Endothelial cell of umbilical vein (primary cell): ENCODE results near the gene CTSC. TPM values are rescaled to one million over a fixed set of nuclear protein-coding genes. Genes with fewer than 3 reads are reported as not detected.

ENCODE experiments used
- BruUV-seq: library from RNA; stranded (reverse); fragments of 400-500 nt; replicated peaks from 2 replicates; lab custom pipeline; 2021; lab: Mats Ljungman, UMichigan
- CTCF ChIA-PET: fragments of 300-600, 350-600 bp; sonication (Branson Sonifier 250); formaldehyde crosslinking; loops from one replicate; lab custom pipeline; 2021; ENCODE audit warnings: antibody characterized with exemption, inconsistent platforms; lab: Charles Lee
- POLR2A ChIA-PET: fragments of 300-600, 350-600 bp; sonication (Branson Sonifier 250); formaldehyde crosslinking; loops from one replicate; lab custom pipeline; 2021; ENCODE audit warnings: antibody characterized with exemption, inconsistent platforms; lab: Charles Lee
- DNase-seq: peaks from one replicate; pipeline ENCODE4 v3.0.0-alpha.2; 2011; ENCODE audit warnings: low read depth, low spot score
- FAIRE-seq: peaks from 2 replicates; lab custom pipeline; 2011; peaks lifted over from hg19 to GRCh38; lab: Jason Lieb, UNC
- H2AFZ ChIP-seq: 2 replicates; pipeline ENCODE4 v1.6.0; 2012; ENCODE audit warnings: low read depth, low read length, control low read depth, inconsistent platforms
- H3K27ac ChIP-seq: 2 replicates; pipeline ENCODE4 v1.5.1; 2011; ENCODE audit warnings: low read depth, mild to moderate bottlenecking, control low read depth, low read length, moderate library complexity; ENCODE audit not compliant: insufficient read depth
- H3K27me3 ChIP-seq, 2 experiments: 2 replicates each; pipeline versions ENCODE4 v1.6.0 to v1.6.1; 2011; ENCODE audit warnings: low read length in 2 of 2, mixed read lengths in 1 of 2; ENCODE audit not compliant: control insufficient read depth in 2 of 2, insufficient read depth in 2 of 2
- H3K36me3 ChIP-seq, 2 experiments: 2 replicates in 1 of 2; 3 replicates in 1 of 2; pipeline ENCODE4 v1.5.1; 2011; ENCODE audit warnings: low read length in 2 of 2, mild to moderate bottlenecking in 1 of 2, moderate library complexity in 1 of 2; ENCODE audit not compliant: control insufficient read depth in 2 of 2, insufficient read depth in 2 of 2; ENCODE audit errors: extremely low read depth in 1 of 2
- H3K4me1 ChIP-seq: 3 replicates; pipeline ENCODE4 v1.5.1; 2011; ENCODE audit warnings: mild to moderate bottlenecking, low read length; ENCODE audit not compliant: control insufficient read depth, insufficient read depth; ENCODE audit errors: extremely low read depth
- H3K4me2 ChIP-seq: 2 replicates; pipeline ENCODE4 v1.6.1; 2011; ENCODE audit warnings: low read length, control low read depth, mixed read lengths; ENCODE audit not compliant: insufficient read depth
- H3K4me3 ChIP-seq, 3 experiments: fragments of 200-600 bp in 1 of 3; sonication (generic), shearing (Covaris generic) in 1 of 3; replicated peaks in 1 of 3; 2 replicates each; pipeline ENCODE4 v1.5.1; 2011 to 2016; ENCODE audit warnings: control low read depth in 3 of 3, low read length in 3 of 3, mild to moderate bottlenecking in 2 of 3, inconsistent platforms in 1 of 3, low read depth in 1 of 3, moderate library complexity in 1 of 3; ENCODE audit not compliant: insufficient read depth in 1 of 3
- H3K79me2 ChIP-seq: 2 replicates; pipeline ENCODE4 v1.6.0; 2012; ENCODE audit warnings: low read length, inconsistent platforms; ENCODE audit not compliant: control insufficient read depth, insufficient read depth
- H3K9ac ChIP-seq: replicated peaks from 2 replicates; pipeline ENCODE3; 2011; ENCODE audit warnings: low read length, control low read depth; ENCODE audit not compliant: insufficient read depth; ENCODE audit errors: extremely low read depth
- H3K9me1 ChIP-seq: replicated peaks from 3 replicates; pipeline ENCODE4 v1.6.0; 2011; ENCODE audit warnings: mild to moderate bottlenecking, low read length; ENCODE audit not compliant: control insufficient read depth, insufficient read depth; ENCODE audit errors: extremely low read depth
- H3K9me3 ChIP-seq: replicated peaks from 2 replicates; pipeline ENCODE4 v1.5.1; 2012; ENCODE audit warnings: low read length, inconsistent platforms; ENCODE audit not compliant: control insufficient read depth, insufficient read depth
- H4K20me1 ChIP-seq: replicated peaks from 2 replicates; pipeline ENCODE3; 2011; ENCODE audit warnings: mild to moderate bottlenecking, low read length; ENCODE audit not compliant: control insufficient read depth, insufficient read depth; ENCODE audit errors: extremely low read depth
- CTCF ChIP-seq, 2 donors: IDR thresholded peaks; 1 replicate in 1 of 2; 2 replicates in 1 of 2; pipeline ENCODE4 v1.5.1; 2011; ENCODE audit warnings: low read length in 2 of 2, mild to moderate bottlenecking in 2 of 2, moderate library complexity in 2 of 2, control low read depth in 1 of 2, inconsistent platforms in 1 of 2, low read depth in 1 of 2; ENCODE audit not compliant: insufficient read depth in 1 of 2; ENCODE audit errors: extremely low read depth in 1 of 2
- GATA2 ChIP-seq: IDR thresholded peaks from 2 replicates; pipeline ENCODE4 v1.7.0; 2011; ENCODE audit warnings: low read depth, mild to moderate bottlenecking, moderate library complexity, mixed read lengths, low read length; ENCODE audit not compliant: insufficient read length, insufficient read depth
- POLR2A ChIP-seq: IDR thresholded peaks from 2 replicates; pipeline ENCODE4 v1.6.1; 2012; ENCODE audit warnings: low read depth, mild to moderate bottlenecking, control low read depth, low read length
- POLR2AphosphoS5 ChIP-seq: IDR thresholded peaks from 2 replicates; pipeline ENCODE4 v1.6.1; 2012; ENCODE audit warnings: low read depth, mild to moderate bottlenecking, control low read depth, low read length, moderate library complexity; ENCODE audit not compliant: insufficient read depth
- dilution Hi-C: fragments of 300-500 bp; cut with MboI; formaldehyde crosslinking; loops from one replicate; pipeline ENCODE4 v1.15.0; 2019; ENCODE audit warnings: low sequenced_read_pairs; ENCODE audit not compliant: extremely low pct_ligation_motif_present
- intact Hi-C: fragments of 100-400 bp; cut with micrococcal nuclease; formaldehyde crosslinking; loops from one replicate; pipeline ENCODE4 v1.10.0; 2022
- polyA plus RNA-seq, 4 experiments: library from polyadenylated mRNA; depleted of rRNA in 3 of 4; stranded (reverse) in 3 of 4; unstranded in 1 of 4; fragments of >200 nt; gene quantifications; 2 replicates each; pipeline versions ENCODE4 v1.2.1 to v1.2.3, GENCODE V29; 2011 to 2012; ENCODE audit warnings: missing spikeins in 1 of 4
- total RNA-seq: library from RNA; stranded (reverse); gene quantifications from 2 replicates; pipeline ENCODE4 v1.2.3, GENCODE V29; 2021

Gene CTSC
- total and polyA plus RNA-seq, 2 donors (not counting 3 experiments of a cell fraction or from before 2014, with no cell fraction given), result 130 to 186 TPM

- ChIA-PET POLR2A (no interaction called here), CTCF (interaction anchor here (3.1 kb wide), 1 partner anchor 10 kb away, joined by 14 read pairs; the partner anchor contains the start of gene CTSC)
- no peak for FAIRE-seq
- no peak overlapping the region for H3K4me3 ChIP-seq
- no peaks in the 10 kb centered on the region for H4K20me1 ChIP-seq
- intact Hi-C loops, result no loop called here
- H3K36me3 ChIP-seq, result peaks cover 7 to 18% of the 10 kb centered on the region in 2 experiments
- no peak overlapping the region for H3K27ac ChIP-seq
- dilution Hi-C loops, result no loop called here
- H3K4me2 ChIP-seq, result no peak overlapping the region
- H3K9ac ChIP-seq, result no peak overlapping the region
- no TSS peak for BruUV-seq
- no peaks in the 10 kb centered on the region for H3K27me3 ChIP-seq
- TF ChIP-seq GATA2 (no peak), POLR2A (no peak), POLR2AphosphoS5 (no peak)
- H2AFZ ChIP-seq, result no peak overlapping the region
- no peak for DNase-seq
- H3K9me1 ChIP-seq, result no peaks in the 10 kb centered on the region
- peaks cover 17% of the 10 kb centered on the region for H3K4me1 ChIP-seq
- no peaks in the 10 kb centered on the region for H3K9me3 ChIP-seq
- H3K79me2 ChIP-seq, result peaks cover 47% of the 10 kb centered on the region
These were observed 10.5 kb downstream of the CTSC start for GRCh38 chr11:88327061-88327460.

GRCh38 chr11:88326099-88326498 lies 11.4 kb downstream of the CTSC start:
- H3K36me3 ChIP-seq, result peaks cover 3 to 16% of the 10 kb centered on the region in 2 experiments
- H3K4me1 ChIP-seq, result peaks cover 17% of the 10 kb centered on the region
- dilution Hi-C loops (no loop called here), intact Hi-C loops (loop anchor here (1.0 kb wide), 1 partner anchor 9 kb away; no protein-coding TSS in a partner anchor)
- H3K4me3 ChIP-seq, result no peak overlapping the region
- no peak for TF ChIP-seq CTCF (IDR thresholded peaks at IDR 0.05; ENCODE audit: extremely low read depth in 1 of 2, insufficient read depth in 1 of 2, low read depth in 1 of 2, low read length in 2 of 2)
- no peaks in the 10 kb centered on the region for H3K27me3 ChIP-seq
- POLR2A ChIA-PET, result interaction anchor here (1.4 kb wide), 1 partner anchor 11 kb away, joined by 5 read pairs; the partner anchor contains the start of gene CTSC
- H3K9me3 ChIP-seq, result no peaks in the 10 kb centered on the region
- DNase-seq (no peak), FAIRE-seq (no peak)
- peaks cover 45% of the 10 kb centered on the region for H3K79me2 ChIP-seq
- no peak overlapping the region for H3K4me2 ChIP-seq
- no peaks in the 10 kb centered on the region for H4K20me1 ChIP-seq
- CTCF ChIA-PET, result interaction anchor here (1.8 to 3.1 kb wide), 3 partner anchors 11 to 310 kb away, joined by 7 to 14 read pairs (median 13); partner anchors contain the start of gene CTSC
- BruUV-seq, result no TSS peak
- H2AFZ ChIP-seq, result no peak overlapping the region
- no peak overlapping the region for H3K9ac ChIP-seq
- H3K9me1 ChIP-seq, result no peaks in the 10 kb centered on the region
- no peak overlapping the region for H3K27ac ChIP-seq
